GM18520 (cell line): ENCODE results near the gene KRT14.

Source experiments
- ATAC-seq: cut with Tn5 transposase; IDR thresholded peaks from one replicate; pipeline ENCODE4 v1.9.1; 2021; ENCODE audit not compliant: unreplicated experiment

Gene KRT14

GRCh38 chr17:41533613-41534012, 53.1 kb downstream of the KRT14 start:
- ATAC-seq = no peak

DNA sequence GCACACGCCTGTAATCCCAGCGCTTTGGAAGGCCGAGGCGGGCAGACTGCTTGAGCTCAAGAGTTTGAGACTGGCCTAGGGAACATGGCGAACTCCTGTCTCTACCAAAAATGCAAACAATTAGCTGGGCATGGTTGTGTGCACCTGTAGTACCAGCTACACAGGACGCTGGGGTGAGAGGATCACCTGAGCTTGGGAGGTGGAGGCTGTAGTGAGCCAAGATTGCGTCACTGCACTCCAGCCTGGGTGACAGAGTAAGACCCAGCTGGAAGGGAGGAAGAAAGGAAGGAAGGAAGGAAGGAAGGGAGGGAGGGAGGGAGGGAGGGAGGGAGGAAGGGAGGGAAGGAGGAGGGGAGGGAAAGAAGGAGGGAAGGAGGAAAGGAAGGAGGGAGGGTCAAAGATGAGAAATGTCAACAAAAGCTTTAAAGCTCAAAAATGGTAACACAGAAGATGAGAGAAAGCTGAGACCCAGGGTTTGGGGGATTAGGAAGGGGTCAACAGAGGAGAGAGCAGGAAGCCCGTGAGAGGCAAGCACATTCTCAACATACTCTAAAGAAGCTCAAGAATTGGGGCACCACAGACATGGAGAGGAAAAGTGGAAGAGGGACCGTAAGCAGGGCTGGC, 53.6 kb downstream of the KRT14 start:
- ATAC-seq = no peak
